NCI-H748 treated with DMSO at 0.1 percent for 48 hours (cell line): Measurements from ENCODE around the gene XCR1.
"Not testable (repeated sequence)": the region's sequence is repeated elsewhere in the genome, so short reads cannot be mapped to it uniquely, and the experiment has no call there.

ENCODE experiments used
- DNase-seq: peaks from one replicate; lab custom pipeline; 2025; lab: John Stamatoyannopoulos, UW

XCR1 gene

DNA sequence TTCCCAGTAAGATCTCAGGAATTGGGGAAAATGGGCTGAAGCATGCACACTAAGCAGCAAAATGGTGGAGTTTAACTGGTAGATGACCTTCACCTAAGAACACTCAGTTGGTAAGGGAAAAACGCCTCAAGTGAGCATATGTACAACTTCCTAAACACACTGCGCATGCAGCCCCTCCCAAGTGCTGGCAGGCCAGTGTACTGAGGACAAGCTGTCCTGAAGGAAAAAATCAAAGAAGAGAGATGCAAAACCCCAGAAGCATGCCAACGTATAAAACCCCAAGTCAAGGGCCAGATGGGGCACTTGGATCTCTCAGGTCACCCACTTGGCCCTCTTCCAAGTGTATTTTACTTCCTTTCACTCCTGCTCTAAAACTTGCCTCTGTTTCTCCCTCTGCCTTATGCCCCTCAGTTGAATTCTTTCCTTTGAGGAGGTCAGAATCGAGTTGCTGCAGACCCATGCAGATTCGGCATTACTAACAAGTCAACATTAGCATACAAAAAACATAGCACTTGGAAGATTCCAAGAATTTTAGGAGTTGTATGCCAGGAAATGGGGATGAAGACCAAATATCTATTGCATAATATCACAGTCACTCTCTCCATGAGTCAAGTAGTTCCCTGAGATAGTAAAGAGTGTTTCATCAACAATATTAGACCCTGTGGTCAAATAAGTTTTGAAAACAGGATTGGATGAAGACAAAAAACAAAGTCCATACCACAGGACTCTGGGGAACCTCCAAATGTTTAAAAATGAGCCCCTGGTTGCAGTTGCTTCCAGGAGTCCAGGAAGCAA lies 20.8 kb downstream of the XCR1 start:
- DNase-seq: no peak

DNA sequence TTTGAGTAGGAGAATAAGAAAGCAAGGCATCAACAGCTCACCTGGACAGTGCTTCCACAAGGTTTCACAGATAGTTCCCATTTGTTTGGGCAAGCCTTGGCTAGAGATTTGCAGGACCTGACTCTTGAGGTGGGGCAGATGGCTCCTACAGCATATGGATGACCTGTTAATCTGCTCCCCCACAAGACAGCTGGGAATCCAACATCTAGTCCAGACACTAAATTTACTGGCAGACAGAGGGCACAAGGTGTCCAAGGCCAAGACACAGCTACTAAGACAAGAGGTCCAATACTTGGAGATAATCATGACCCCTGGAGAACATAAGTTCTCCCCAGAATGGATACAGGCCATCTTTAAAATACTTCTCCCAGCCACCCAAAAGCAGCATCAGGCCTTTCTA lies 23.6 kb downstream of the XCR1 start:
- not testable (repeated sequence) for DNase-seq

DNA sequence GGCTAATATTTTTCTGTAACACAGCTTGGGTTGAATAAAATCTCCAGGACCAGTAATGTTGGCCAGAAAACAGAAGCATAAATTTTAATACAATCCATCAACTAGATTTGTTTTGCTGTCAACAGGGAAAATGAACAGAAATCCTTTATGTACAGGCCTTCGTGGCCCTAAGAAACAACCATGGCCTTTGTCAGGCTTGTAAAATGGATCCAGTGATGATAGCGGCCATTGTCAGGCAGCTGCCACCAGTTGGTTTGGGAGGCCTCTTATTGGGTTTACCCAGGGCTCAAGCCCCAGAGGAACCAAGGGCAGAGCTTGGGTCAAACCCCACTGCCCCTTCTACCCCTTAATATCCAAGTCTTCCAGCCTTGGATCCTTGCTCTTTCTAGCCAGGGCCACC lies 26.1 kb downstream of the XCR1 start:
- DNase-seq: no peak

DNA sequence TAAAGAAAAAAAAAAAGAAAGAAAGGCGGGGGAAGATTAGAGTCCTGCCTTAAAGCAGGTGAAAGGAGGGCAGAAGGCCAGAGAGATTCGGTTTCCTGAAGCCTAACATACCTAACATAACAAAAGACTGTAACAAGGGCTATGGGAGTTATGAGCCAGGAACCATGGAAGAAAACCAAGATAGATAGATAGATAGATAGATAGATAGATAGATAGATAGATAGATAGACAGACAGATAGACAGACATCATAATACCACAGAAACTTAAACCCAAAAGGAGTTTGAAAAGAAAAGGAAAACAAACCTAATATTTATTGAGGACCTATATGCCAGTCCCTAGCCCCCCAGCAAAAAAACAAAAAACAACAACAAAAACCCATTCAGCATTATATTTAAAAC lies 29.3 kb downstream of the XCR1 start:
- no peak for DNase-seq

DNA sequence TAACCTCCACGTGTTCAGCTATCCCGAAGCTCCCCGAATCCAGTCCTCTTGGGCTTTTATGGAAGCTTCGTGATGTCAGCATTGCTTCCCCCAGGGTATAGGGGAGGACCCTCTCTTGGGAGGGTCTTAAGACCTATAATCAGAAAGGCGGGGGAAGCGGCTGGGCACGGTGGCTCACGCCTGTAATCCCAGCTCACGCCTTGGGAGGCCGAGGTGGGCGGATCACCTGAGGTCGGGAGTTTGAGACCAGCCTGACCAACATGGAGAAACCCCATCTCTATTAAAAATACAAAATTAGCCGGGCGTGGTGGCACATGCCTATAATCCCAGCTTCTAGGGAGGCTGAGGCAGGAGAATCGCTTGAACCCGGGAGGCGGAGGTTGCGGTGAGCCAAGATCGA lies 29.8 kb downstream of the XCR1 start:
- not testable (repeated sequence) for DNase-seq

DNA sequence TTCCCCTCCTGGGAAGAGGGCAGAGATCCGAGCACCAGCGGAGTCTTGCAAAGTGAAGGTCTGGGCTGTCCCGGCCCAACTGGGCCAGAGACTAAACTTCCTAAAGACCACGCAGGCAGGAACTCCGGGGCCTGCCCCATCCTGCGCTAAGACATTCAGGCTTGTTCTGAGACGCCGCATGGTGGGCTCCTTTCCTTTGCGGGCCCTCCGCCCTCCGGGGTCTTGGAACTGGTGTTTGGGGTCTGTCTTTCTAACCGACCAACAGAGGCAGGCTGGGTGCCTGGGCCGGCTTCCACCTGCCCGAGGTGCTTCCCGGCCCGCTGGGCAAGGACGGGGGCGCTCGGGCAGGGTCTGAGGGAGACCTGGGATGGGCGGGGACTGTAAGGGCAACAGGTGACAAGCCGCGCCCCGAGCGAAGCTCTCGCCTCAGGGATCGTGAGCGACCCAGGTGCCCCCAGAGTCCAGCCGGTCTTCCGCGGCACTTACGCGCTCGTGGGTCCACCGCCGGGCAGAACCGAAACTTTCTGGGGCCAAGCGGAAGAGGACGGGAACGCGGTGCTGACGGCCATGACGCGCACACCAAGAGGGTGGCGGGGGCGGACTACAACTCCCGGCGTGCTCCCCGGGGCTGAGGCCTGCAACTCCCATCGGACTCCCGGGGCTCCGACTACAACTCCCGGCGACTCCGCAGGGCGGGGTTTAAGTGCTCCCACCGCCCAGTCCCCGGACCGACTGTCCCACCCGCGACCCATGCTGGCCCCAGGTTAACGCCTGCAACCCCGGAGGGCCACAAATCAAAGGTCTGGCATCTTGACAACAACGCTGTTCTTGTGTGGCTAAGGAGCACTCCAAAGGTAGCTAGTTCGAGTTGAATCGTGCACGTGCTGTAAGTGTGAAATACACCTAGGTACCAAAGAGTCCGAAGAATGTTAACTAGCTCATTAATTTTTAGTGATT lies 31.8 kb downstream of the XCR1 start, which contains the start of gene FYCO1:
Gene FYCO1 (minus strand): TSS at position 589 of the 957 bp plus-strand sequence. CDS start 10,914 bp downstream, outside the sequence.
- DNase-seq: peak; percentile 35

DNA sequence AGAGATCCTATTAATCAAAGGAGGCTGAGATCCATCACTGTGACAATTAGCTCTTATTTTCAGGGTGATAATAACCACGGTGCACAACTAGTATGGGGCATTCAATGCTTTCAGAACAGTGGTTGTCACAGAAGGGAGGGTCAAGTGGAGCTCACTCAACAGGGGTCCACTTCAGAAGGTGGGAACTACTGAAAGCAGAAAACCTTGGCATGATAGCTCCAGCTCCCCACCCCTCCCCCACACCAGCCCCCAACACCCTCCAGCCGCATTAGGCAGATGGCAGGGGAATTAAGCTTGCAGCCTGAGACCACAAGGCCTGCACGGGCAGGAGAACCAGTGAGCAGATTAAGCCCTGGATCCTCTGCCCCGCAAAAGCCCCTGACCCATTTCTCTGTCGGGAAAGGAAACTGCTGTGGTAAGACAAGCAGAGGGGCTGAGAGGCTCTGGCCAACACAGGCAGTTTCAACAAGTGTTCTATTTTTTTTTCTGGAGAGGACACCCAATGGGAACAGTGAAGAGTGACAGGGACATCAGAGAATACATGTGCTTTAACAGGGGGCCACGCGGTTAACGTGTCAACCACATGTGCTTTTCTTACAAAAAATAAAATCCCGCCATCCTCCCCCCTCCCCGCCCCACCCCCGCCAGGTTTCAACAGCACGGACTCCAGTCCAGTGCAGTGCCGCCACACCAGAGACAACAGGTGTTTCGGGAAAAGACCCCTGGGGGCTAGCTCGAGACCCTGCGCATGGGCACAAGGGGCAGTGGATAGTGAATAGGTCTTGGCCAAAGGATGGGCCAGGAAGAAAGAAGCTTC lies 32.7 kb downstream of the XCR1 start:
- DNase-seq: no peak

DNA sequence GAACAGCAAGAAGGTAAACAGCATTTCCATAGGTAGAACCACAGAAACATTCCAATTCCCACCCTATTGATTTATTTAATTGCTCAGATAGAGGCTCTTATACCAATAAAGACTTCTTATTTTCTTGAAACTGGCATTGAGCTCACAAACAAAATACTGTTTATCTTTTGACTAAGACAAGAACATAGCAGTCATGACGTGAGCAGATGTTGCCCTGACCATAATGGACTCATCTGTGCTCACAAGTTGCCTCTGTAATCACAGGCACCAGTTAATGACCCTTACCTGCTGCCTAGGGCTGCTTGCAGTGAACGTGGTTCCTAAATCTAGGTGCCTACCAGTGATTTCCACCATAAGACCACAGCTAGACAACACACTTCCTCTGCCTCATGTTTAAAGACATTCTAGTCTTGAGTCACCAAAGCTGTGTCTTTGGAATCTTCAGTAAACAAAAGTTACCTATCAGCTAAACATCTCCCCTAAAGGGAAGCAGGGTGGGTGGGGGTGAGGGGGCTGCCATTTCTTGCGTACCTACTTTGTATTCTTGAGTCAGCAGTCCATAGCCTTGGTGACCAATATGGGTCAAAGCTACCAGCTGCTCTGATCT lies 33.8 kb downstream of the XCR1 start:
- DNase-seq: no peak

DNA sequence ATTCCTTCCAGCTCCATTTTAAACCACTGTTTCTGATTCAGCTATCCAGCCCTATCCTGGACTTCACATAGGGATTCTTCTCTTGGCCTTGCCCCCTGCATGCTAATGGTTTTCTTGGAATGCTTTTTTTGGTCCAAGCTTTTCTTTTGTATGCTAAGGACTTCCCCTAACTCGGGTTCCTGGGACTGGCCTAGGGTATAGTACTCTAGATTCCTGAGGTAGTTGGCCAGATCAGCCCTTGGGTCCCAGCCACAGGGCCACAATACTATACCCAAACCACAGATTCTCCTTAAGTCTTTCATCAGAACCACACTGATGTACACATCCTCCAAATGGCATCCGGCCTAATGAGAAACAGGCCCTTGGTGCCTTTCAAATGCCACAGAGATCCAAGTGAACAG lies 34.5 kb downstream of the XCR1 start:
- no peak for DNase-seq

DNA sequence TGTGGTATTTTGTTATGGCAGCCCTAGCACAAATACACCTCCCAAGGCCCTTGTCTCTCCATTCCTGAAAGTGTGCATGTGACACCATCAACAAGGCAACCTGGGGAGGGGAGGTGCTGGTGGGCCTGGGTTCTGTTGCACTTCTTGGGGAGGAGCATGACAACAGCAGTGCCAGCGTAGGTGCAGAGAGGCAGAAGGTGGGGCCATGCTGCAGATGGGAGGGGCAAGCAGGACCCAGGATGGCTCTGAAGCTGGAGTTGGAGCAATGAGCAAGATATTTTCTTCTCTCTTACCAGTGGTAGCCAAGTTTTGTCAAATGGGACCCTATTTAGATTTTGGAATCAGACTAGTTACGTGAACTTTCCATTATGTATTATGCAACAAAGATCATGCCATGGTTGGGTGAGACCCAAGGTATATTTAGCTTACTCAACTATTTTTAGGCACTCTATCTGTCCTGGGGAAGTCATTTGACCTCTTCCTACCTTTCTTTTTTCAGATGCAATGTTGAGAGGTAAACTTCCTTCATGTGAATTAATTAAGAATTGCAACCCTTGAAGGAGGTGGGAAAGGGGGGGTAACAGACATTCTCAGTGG lies 35.1 kb downstream of the XCR1 start:
- DNase-seq: no peak

DNA sequence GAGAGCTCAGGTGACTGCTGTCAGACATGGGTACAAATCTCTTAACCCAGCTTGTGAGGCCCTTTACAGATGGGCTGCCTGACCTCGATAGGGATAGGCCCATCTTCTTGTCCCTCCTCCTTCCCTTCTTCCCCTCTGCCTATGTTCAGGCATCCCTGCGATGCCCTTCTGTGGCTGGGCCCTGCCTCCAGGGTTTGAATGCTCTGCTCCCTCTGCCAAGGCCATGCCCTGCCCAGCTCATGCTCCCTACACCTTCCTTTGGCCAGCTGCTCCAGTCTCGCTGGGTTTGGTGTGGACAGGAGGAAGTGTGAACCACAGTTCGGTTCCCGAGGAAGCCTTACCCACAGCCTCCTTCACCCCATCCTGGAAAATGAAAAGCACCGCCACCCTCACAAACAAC lies 35.9 kb downstream of the XCR1 start:
- DNase-seq: no peak

DNA sequence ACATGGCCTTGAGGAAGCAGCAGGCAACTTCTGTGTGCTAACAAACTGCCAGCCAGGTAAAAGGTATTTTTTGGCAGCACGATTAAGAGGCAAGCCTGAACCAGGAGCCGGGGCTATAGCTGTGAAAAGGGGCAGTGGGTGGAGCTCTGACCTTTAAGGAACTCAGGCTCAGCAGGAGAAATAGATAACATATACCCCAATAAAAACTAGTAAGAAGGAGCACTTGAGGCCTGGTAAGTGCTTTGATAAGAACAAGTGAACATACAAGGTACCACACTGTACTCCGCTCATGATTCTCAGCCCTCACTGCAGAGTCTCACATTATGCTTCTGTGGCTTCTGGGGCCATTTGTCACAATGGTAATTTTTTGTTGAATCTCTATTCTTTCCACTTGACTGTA lies 37.1 kb downstream of the XCR1 start:
- DNase-seq: no peak

- no peak for DNase-seq
Observed at GRCh38 chr3:45988804-45989203, 38.5 kb downstream of the XCR1 start.

- no peak for DNase-seq
Observed at GRCh38 chr3:45988362-45988761, 38.9 kb downstream of the XCR1 start.

GRCh38 chr3:45987368-45988291 lies 39.7 kb downstream of the XCR1 start:
- DNase-seq: no peak

DNA sequence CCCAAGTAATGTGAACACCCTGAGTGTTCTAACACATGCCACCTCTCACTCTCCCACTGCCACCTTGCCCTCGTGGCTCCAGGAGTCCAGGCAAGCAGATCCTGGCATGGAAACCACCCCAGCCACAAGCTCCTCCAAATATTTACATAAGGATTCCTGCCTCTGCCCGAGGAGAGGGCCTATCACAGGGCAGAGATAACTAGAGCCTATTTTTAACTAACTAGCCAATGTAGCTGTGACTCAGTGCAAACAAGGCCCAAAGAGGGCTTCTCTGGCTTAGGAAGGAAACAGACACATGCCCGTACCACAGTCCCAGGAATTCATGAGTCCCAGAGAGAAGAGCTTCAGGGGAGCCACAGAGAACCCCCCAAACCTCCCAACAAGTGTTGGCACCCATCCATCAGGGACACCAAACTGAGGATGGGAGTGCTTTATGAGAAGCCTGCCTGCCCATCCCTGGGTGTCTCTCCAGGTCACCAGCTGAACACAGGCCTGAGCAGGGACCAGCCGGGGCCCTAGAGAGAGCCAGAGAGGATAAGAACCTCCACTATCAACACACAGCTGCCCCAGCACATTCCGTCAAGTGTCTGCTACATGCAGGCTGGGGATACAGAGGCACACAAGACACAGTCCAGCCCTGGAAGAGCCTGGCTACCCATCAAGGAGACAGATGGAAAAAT lies 40.8 kb downstream of the XCR1 start:
- DNase-seq: no peak

DNA sequence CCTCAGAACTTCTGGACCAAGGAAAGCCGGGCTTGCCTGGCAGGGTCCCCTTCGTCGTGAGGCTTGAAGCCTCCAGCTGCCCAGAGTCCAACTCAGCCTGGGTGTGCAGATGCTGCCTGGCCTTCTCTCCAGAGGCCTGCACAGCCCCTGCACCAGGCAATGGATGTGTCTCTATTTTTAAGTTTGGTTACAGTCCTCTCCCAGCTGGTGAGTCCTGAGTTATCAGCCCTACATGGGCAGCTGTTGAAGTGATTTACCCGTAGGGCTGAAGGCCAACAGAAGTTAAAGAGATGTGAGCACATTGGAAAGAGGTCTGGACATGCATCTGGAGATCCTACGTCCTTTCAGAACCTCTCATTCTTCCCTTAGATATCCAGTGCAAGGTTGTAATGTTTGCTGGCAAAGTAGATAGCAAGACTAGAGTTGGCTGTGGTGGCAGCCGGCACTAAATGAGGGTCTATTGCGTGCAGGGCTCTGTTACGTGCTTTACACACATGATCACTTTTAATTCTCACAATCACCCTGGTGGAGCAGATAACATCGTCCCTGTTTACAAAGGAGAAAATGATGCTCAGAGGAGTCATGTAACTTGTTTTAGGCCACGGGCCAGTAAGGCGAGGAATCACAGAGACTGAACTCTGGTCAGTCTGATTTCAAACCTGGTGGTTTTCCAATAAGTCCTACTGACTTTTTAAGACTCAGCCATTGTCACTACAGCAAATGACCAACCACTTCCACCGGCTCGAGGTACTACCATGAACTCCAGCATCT lies 41.6 kb downstream of the XCR1 start:
- no peak for DNase-seq
